Measurements from ENCODE around the gene KLHL14.
A peak's percentile ranks its signal among the peaks of the same experiment; 100 is the strongest.

The KLHL14 gene

DNA sequence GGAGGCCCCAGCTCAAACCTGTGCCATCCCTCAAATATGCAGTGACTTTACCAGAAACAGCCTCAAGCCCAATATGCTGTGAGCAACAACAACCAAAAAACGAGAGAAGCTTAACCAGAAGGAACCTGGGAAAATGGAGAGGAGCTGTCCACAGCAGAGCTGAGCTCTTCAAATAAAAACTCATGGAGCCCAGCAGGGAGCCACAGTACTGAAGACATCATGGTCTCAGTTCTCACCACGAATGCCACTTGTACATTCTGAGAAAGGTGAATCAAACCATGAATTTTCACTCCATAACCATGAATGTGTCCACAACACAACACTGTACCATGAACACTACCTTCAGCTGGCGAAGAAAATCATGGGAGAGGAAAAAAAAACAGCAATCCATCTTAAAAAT is 50.5 kb downstream of the KLHL14 start:
- H2AFZ ChIP-seq (ENCODE audit: low read depth, low read length) = no peak overlapping the region
- no peak overlapping the region for H3K4me2 ChIP-seq (ENCODE audit: low read length)
- H4K20me1 ChIP-seq (ENCODE audit: insufficient read depth, low read length) = peaks cover 87% of the 10 kb centered on the region
- peaks cover 81% of the 10 kb centered on the region for H3K36me3 ChIP-seq (replicated peaks; ENCODE audit: low read depth, low read length)
- no peak overlapping the region for H3K9ac ChIP-seq (ENCODE audit: low read length)
- TF ChIP-seq, protein P1, sequence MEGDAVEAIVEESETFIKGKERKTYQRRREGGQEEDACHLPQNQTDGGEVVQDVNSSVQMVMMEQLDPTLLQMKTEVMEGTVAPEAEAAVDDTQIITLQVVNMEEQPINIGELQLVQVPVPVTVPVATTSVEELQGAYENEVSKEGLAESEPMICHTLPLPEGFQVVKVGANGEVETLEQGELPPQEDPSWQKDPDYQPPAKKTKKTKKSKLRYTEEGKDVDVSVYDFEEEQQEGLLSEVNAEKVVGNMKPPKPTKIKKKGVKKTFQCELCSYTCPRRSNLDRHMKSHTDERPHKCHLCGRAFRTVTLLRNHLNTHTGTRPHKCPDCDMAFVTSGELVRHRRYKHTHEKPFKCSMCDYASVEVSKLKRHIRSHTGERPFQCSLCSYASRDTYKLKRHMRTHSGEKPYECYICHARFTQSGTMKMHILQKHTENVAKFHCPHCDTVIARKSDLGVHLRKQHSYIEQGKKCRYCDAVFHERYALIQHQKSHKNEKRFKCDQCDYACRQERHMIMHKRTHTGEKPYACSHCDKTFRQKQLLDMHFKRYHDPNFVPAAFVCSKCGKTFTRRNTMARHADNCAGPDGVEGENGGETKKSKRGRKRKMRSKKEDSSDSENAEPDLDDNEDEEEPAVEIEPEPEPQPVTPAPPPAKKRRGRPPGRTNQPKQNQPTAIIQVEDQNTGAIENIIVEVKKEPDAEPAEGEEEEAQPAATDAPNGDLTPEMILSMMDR (IDR thresholded peaks at IDR 0.05; ENCODE audit: low read depth, low read length) = no peak
- TF ChIP-seq EZH2phosphoT487 (IDR thresholded peaks at IDR 0.05; ENCODE audit: low read depth) = no peak
- no peak overlapping the region for H3K27ac ChIP-seq (ENCODE audit: low read length)
- no peaks in the 10 kb centered on the region for H3K27me3 ChIP-seq (ENCODE audit: low read depth, low read length)
- peaks cover 15% of the 10 kb centered on the region for H3K4me1 ChIP-seq (ENCODE audit: low read length)
- no peaks in the 10 kb centered on the region; the same call in 1 of the 2 replicates for H3K9me3 ChIP-seq (ENCODE audit: insufficient read depth, low read length)
- H3K4me3 ChIP-seq (ENCODE audit: low read length) = no peak overlapping the region
- H3K79me2 ChIP-seq (ENCODE audit: low read length) = peaks cover 89% of the 10 kb centered on the region

DNA sequence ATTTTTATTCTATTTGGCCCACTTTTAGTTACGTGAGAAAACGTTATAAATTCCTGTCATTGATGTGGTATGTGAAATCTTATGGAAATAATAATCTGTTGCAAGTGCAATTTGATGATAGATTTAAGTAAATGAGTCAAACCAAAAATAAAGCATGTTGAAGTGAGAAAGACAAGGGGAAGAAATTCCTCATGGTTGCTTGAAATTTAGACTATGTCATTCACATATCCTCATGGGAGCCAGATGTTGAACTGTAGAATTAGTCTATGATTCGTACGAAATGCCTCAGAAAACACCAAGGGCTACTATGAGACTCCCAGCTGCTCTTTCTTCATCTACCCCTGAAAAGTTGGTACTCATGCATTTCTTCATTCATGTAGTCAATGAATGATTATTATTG is 55.7 kb downstream of the KLHL14 start:
- TF ChIP-seq, protein P1 (IDR thresholded peaks at IDR 0.05; ENCODE audit: low read depth, low read length) = no peak
- no peak for TF ChIP-seq EZH2phosphoT487 (IDR thresholded peaks at IDR 0.05; ENCODE audit: low read depth)
- no peaks in the 10 kb centered on the region for H3K9me3 ChIP-seq (ENCODE audit: insufficient read depth, low read length)
- peaks cover 37% of the 10 kb centered on the region for H3K36me3 ChIP-seq (replicated peaks; ENCODE audit: low read depth, low read length)
- no peak overlapping the region for H3K27ac ChIP-seq (ENCODE audit: low read length)
- H3K9ac ChIP-seq (ENCODE audit: low read length) = no peak overlapping the region
- H2AFZ ChIP-seq (ENCODE audit: low read depth, low read length) = no peak overlapping the region
- 0 out of 2 replicates have a peak overlapping the region, but pooled peaks have one; percentile 5 for H3K4me3 ChIP-seq (ENCODE audit: low read length)
- no peaks in the 10 kb centered on the region for H3K27me3 ChIP-seq (ENCODE audit: low read depth, low read length)
- H4K20me1 ChIP-seq (ENCODE audit: insufficient read depth, low read length) = peaks cover 61% of the 10 kb centered on the region
- H3K4me2 ChIP-seq (ENCODE audit: low read length) = peak overlapping the region; percentile 35; the same call in 1 of the 2 replicates
- peaks cover 77% of the 10 kb centered on the region for H3K79me2 ChIP-seq (ENCODE audit: low read length)
- H3K4me1 ChIP-seq (ENCODE audit: low read length) = peaks cover 50% of the 10 kb centered on the region

DNA sequence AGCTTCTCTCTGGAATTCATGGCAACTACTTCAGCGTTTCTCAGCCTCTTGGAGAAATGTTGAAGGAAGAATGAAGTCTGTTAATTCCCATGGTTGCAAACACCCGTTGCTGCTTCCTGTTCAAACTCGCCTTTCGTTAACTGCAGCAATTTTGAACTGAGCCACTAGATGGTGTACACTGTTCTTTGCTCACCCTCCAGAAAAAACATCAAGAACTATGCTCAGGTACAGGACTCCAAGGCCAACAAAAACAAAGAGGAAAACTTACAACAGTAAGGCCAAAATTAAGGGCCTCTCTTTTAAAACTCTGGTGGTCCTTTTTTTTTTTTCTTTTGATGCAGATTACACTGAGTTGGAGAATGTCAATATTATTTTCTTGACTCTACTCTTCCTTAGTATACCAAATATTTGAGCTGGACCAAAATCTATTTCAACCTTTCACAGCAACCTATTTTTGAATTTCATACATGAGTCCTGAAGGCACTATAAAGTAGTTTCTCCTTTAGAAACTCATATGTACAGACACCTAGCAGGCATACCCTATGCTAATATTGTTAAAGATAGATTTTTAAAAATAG is 58.2 kb downstream of the KLHL14 start:
- H3K36me3 ChIP-seq (replicated peaks; ENCODE audit: low read depth, low read length) = peaks cover 18% of the 10 kb centered on the region
- no peak for TF ChIP-seq EZH2phosphoT487 (IDR thresholded peaks at IDR 0.05; ENCODE audit: low read depth)
- TF ChIP-seq, protein P1 (IDR thresholded peaks at IDR 0.05; ENCODE audit: low read depth, low read length) = peak; percentile 86
- no peak overlapping the region for H3K4me3 ChIP-seq (ENCODE audit: low read length)
- H3K9ac ChIP-seq (ENCODE audit: low read length) = peak overlapping the region; percentile 19; the same call in 1 of the 2 replicates
- H3K27ac ChIP-seq (ENCODE audit: low read length) = peak overlapping the region; percentile 16; the same call in 1 of the 2 replicates
- H3K27me3 ChIP-seq (ENCODE audit: low read depth, low read length) = no peaks in the 10 kb centered on the region
- peaks cover 79% of the 10 kb centered on the region for H3K79me2 ChIP-seq (ENCODE audit: low read length)
- H4K20me1 ChIP-seq (ENCODE audit: insufficient read depth, low read length) = peaks cover 65% of the 10 kb centered on the region
- H2AFZ ChIP-seq (ENCODE audit: low read depth, low read length) = no peak overlapping the region
- peaks cover 50% of the 10 kb centered on the region for H3K4me1 ChIP-seq (ENCODE audit: low read length)
- no peaks in the 10 kb centered on the region for H3K9me3 ChIP-seq (ENCODE audit: insufficient read depth, low read length)
- peak overlapping the region; percentile 37 for H3K4me2 ChIP-seq (ENCODE audit: low read length)

DNA sequence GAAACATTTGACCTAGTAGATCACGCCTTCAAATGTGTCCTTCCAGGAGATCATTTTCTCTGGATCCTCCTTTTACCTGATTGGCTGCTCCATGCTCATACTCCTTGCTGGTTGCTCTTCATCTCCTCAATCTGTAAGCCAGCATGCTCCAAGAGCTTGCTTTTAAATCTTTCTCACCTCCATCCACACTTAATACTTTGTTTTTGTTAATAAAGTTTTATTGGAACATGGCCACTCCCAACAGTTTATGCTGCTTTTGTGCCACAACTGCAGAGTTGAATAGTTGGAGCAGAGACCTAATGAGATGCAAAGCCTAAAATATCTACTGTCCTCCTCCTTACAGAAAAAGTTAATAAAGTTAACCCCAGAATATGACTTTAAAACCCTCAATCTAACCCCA is 60.0 kb downstream of the KLHL14 start:
- no peaks in the 10 kb centered on the region for H3K27me3 ChIP-seq (ENCODE audit: low read depth, low read length)
- H3K9ac ChIP-seq (ENCODE audit: low read length) = no peak overlapping the region

More for the DNA sequence above, 60.0 kb downstream of the KLHL14 start:
- Histone ChIP-seq H2AFZ (ENCODE audit: low read depth, low read length) (no peak overlapping the region), H3K36me3 (replicated peaks; ENCODE audit: low read depth, low read length) (peaks cover 18% of the 10 kb centered on the region), H3K27ac (ENCODE audit: low read length) (no peak overlapping the region), H3K4me3 (ENCODE audit: low read length) (no peak overlapping the region), H3K9me3 (ENCODE audit: insufficient read depth, low read length) (no peaks in the 10 kb centered on the region), H3K4me1 (ENCODE audit: low read length) (peaks cover 41% of the 10 kb centered on the region), H3K4me2 (ENCODE audit: low read length) (no peak overlapping the region), H3K79me2 (ENCODE audit: low read length) (peaks cover 83% of the 10 kb centered on the region), H4K20me1 (ENCODE audit: insufficient read depth, low read length) (peaks cover 69% of the 10 kb centered on the region)
- TF ChIP-seq, protein P1 (IDR thresholded peaks at IDR 0.05; ENCODE audit: low read depth, low read length) = no peak
- no peak for TF ChIP-seq EZH2phosphoT487 (IDR thresholded peaks at IDR 0.05; ENCODE audit: low read depth)

Measured in OCI-LY3 (cell line).